CD4-positive, alpha-beta T cell (primary cell): ENCODE data around the gene ZNF365. TPM values are rescaled to one million over a fixed set of nuclear protein-coding genes. Genes with fewer than 3 reads are reported as not detected.

ENCODE experiments used
- ATAC-seq: fragments of 200-7000 bp; cut with Tn5 transposase; one replicate; pipeline ENCODE4 v1.10.0; 2022; ENCODE audit warnings: mild to moderate bottlenecking; ENCODE audit not compliant: poor library complexity
- CTCF ChIA-PET: fragments of 350-600 bp; sonication (Branson Sonifier 250); formaldehyde crosslinking; loops from one replicate; lab custom pipeline; 2021; ENCODE audit warnings: antibody characterized with exemption, inconsistent platforms; lab: Charles Lee
- POLR2A ChIA-PET: fragments of 350-600 bp; sonication (Branson Sonifier 250); formaldehyde crosslinking; loops from one replicate; lab custom pipeline; 2021; ENCODE audit warnings: antibody characterized with exemption, inconsistent platforms; lab: Charles Lee
- DNase-seq, 14 experiments: peaks; one replicate each; pipeline ENCODE4 v3.0.0-alpha.2; 2013 to 2020; ENCODE audit warnings: mixed read lengths in 2 of 14
- H3K27ac ChIP-seq, 2 donors: one replicate each; pipeline versions ENCODE4 v1.5.1 to v1.7.0; 2013; ENCODE audit warnings: low read length in 2 of 2, low read depth in 1 of 2, mild to moderate bottlenecking in 1 of 2
- H3K27me3 ChIP-seq, 2 experiments: 1 replicate in 1 of 2; 2 replicates in 1 of 2; pipeline versions ENCODE4 v1.6.1 to v1.7.0; 2013; ENCODE audit warnings: low read length in 2 of 2, control low read depth in 1 of 2, mild to moderate bottlenecking in 1 of 2, moderate library complexity in 1 of 2; ENCODE audit not compliant: insufficient read depth in 2 of 2, control insufficient read depth in 1 of 2
- H3K36me3 ChIP-seq: one replicate; pipeline ENCODE4 v1.6.1; 2013; ENCODE audit warnings: low read length, control low read depth; ENCODE audit not compliant: insufficient read depth
- H3K4me1 ChIP-seq: one replicate; pipeline ENCODE4 v1.6.1; 2013; ENCODE audit warnings: low read length, control low read depth; ENCODE audit not compliant: insufficient read depth
- H3K4me3 ChIP-seq: one replicate; pipeline ENCODE4 v1.5.1; 2013; ENCODE audit warnings: mild to moderate bottlenecking, low read length, moderate library complexity
- H3K9me3 ChIP-seq, 2 experiments: 1 replicate in 1 of 2; 2 replicates in 1 of 2; pipeline versions ENCODE4 v1.6.1 to v1.7.0; 2013; ENCODE audit warnings: low read length in 2 of 2, mild to moderate bottlenecking in 2 of 2, control low read depth in 1 of 2, moderate library complexity in 1 of 2; ENCODE audit not compliant: control insufficient read depth in 1 of 2, insufficient read depth in 1 of 2
- H3K27ac Mint-ChIP-seq: one replicate; pipeline ENCODE4 v1.8.0; 2020; ENCODE audit warnings: mixed read lengths
- H3K27me3 Mint-ChIP-seq: one replicate; pipeline ENCODE4 v1.8.0; 2021; ENCODE audit warnings: mixed read lengths
- H3K36me3 Mint-ChIP-seq: one replicate; pipeline ENCODE4 v1.8.0; 2021; ENCODE audit warnings: low read depth, mixed read lengths
- H3K4me1 Mint-ChIP-seq: one replicate; pipeline ENCODE4 v1.8.0; 2021; ENCODE audit warnings: low read depth, mixed read lengths
- H3K4me3 Mint-ChIP-seq: one replicate; pipeline ENCODE4 v1.8.0; 2020; ENCODE audit warnings: mild to moderate bottlenecking, mixed read lengths
- H3K9me3 Mint-ChIP-seq: one replicate; pipeline ENCODE4 v1.8.0; 2020; ENCODE audit warnings: mixed read lengths
- CTCF ChIP-seq: fragments of 200-600 bp; IDR thresholded peaks from one replicate; pipeline ENCODE4 v1.8.0; 2022; ENCODE audit warnings: antibody characterized with exemption, mild to moderate bottlenecking
- intact Hi-C, 2 experiments: fragments of 100-400 bp; cut with DNase I in 1 of 2; cut with micrococcal nuclease in 1 of 2; formaldehyde crosslinking; loops; one replicate each; pipeline versions ENCODE4 v1.15.1 to v1.9.0; 2023 to 2025; cut with DNase I, micrococcal nuclease
- total RNA-seq, 174 experiments: library from RNA in 2 of 174; stranded (reverse) in 2 of 174; gene quantifications; one replicate each; pipeline ENCODE4 v1.2.3 and lab custom pipeline; 2021 to 2026

ZNF365 gene
- total RNA-seq, 2 experiments from 2014 or later = 1.8 to 2.0 TPM

GRCh38 chr10:62442894-62443669 lies 68.9 kb downstream of the ZNF365 start:
- Mint-ChIP-seq H3K4me3 (no peak overlapping the region), H3K4me1 (no peaks in the 10 kb centered on the region), H3K9me3 (no peaks in the 10 kb centered on the region), H3K27ac (no peak overlapping the region), H3K36me3 (no peaks in the 10 kb centered on the region), H3K27me3 (peaks cover 18% of the 10 kb centered on the region)
- Histone ChIP-seq H3K9me3 (no peaks in the 10 kb centered on the region), H3K27ac (no peak overlapping the region), H3K36me3 (no peaks in the 10 kb centered on the region), H3K27me3 (no peaks in the 10 kb centered on the region), H3K4me1 (no peaks in the 10 kb centered on the region), H3K4me3 (no peak overlapping the region)
- ATAC-seq (no peak), DNase-seq (no peak)
- POLR2A ChIA-PET = no interaction called here
- intact Hi-C loops = no loop called here
- CTCF ChIA-PET = interaction anchor here (0.6 kb wide), 1 partner anchor 375 kb away, joined by 3 read pairs; no protein-coding TSS in a partner anchor
- no peak for TF ChIP-seq CTCF

GRCh38 chr10:62443866-62444265 lies 69.7 kb downstream of the ZNF365 start:
- no peak overlapping the region for H3K27ac ChIP-seq
- no peaks in the 10 kb centered on the region for H3K27me3 ChIP-seq
- no peaks in the 10 kb centered on the region for H3K36me3 ChIP-seq
- no peak overlapping the region for H3K4me3 ChIP-seq
- no peaks in the 10 kb centered on the region for H3K9me3 ChIP-seq
- Mint-ChIP-seq H3K4me3 (no peak overlapping the region), H3K4me1 (no peaks in the 10 kb centered on the region), H3K36me3 (no peaks in the 10 kb centered on the region), H3K9me3 (no peaks in the 10 kb centered on the region), H3K27me3 (peaks cover 22% of the 10 kb centered on the region), H3K27ac (no peak overlapping the region)
- ATAC-seq (no peak), DNase-seq (no peak)
- POLR2A ChIA-PET = no interaction called here
- no peaks in the 10 kb centered on the region for H3K4me1 ChIP-seq
- TF ChIP-seq CTCF = no peak
- intact Hi-C loops = no loop called here
- CTCF ChIA-PET = no interaction called here

GRCh38 chr10:62446627-62447026 lies 72.5 kb downstream of the ZNF365 start:
- no peak overlapping the region for H3K27ac ChIP-seq
- no peak for TF ChIP-seq CTCF
- ChIA-PET POLR2A (no interaction called here), CTCF (interaction anchor here (0.5 kb wide), 1 partner anchor 458 kb away, joined by 3 read pairs; no protein-coding TSS in a partner anchor)
- H3K27me3 ChIP-seq = no peaks in the 10 kb centered on the region
- intact Hi-C loops = no loop called here
- no peaks in the 10 kb centered on the region for H3K9me3 ChIP-seq
- Mint-ChIP-seq H3K27ac (no peak overlapping the region), H3K4me1 (no peaks in the 10 kb centered on the region), H3K36me3 (no peaks in the 10 kb centered on the region), H3K9me3 (no peaks in the 10 kb centered on the region), H3K27me3 (peaks cover 22% of the 10 kb centered on the region), H3K4me3 (no peak overlapping the region)
- no peaks in the 10 kb centered on the region for H3K4me1 ChIP-seq
- no peak overlapping the region for H3K4me3 ChIP-seq
- H3K36me3 ChIP-seq = no peaks in the 10 kb centered on the region
- ATAC-seq = no peak
- no peak for DNase-seq
